SK-N-MC (cell line): ENCODE data around the gene LNX2.

Experiments used
- DNase-seq: peaks from one replicate; pipeline ENCODE4 v3.0.0-alpha.2; 2011; ENCODE audit warnings: low read depth, low spot score
- H3K27ac ChIP-seq: fragments of 200-600 bp; sonication (generic); 2 replicates; pipeline ENCODE4 v1.5.1; 2016; ENCODE audit warnings: mixed run types
- H3K36me3 ChIP-seq: fragments of 200-600 bp; sonication (generic); 2 replicates; pipeline ENCODE4 v1.6.1; 2017; ENCODE audit warnings: antibody characterized with exemption, low read length, mixed read lengths; ENCODE audit not compliant: insufficient read depth
- H3K4me3 ChIP-seq: fragments of 200-600 bp; sonication (generic); 2 replicates; pipeline ENCODE4 v1.5.1; 2016
- H3K9ac ChIP-seq: fragments of 200-600 bp; sonication (generic); 2 replicates; pipeline ENCODE4 v1.8.0; 2017; ENCODE audit warnings: mixed run types, mixed read lengths; ENCODE audit not compliant: insufficient read length
- H3K9me3 ChIP-seq: fragments of 200-600 bp; sonication (generic); 2 replicates; pipeline ENCODE4 v1.6.1; 2017; ENCODE audit warnings: low read depth, mild to moderate bottlenecking, antibody characterized with exemption, low read length, moderate library complexity, mixed read lengths
- EZH2 ChIP-seq: fragments of 200-600 bp; sonication (generic); IDR thresholded peaks from one replicate; pipeline ENCODE4 v1.6.1; 2017; ENCODE audit warnings: antibody characterized with exemption
- FOXP2 ChIP-seq: optimal IDR thresholded peaks from 2 replicates; pipeline ENCODE3; 2011; ENCODE audit warnings: mild to moderate bottlenecking, moderate library complexity; ENCODE audit not compliant: insufficient read depth; ENCODE audit errors: extremely low read length, control extremely low read depth
- POLR2AphosphoS5 ChIP-seq: IDR thresholded peaks from 2 replicates; pipeline ENCODE4 v1.6.1; 2012; ENCODE audit warnings: mild to moderate bottlenecking, low read depth, low read length, borderline replicate concordance

The LNX2 gene

GRCh38 chr13:27573265-27573664 is 47.1 kb downstream of the LNX2 start:
- H3K27ac ChIP-seq = no peak overlapping the region
- no peak for TF ChIP-seq EZH2
- TF ChIP-seq FOXP2 = no peak
- no peak for TF ChIP-seq POLR2AphosphoS5
- no peak for DNase-seq

GRCh38 chr13:27572234-27572901 is 48.0 kb downstream of the LNX2 start:
- Histone ChIP-seq H3K4me3 (no peak overlapping the region), H3K9me3 (no peaks in the 10 kb centered on the region; the same call in 1 of the 2 replicates), H3K36me3 (0 out of 2 replicates have a peak, but pooled peaks cover 7% of the 10 kb centered on the region), H3K27ac (no peak overlapping the region), H3K9ac (no peak overlapping the region)
- DNase-seq = no peak
- no peak for TF ChIP-seq EZH2
- TF ChIP-seq FOXP2 = no peak
- TF ChIP-seq POLR2AphosphoS5 = no peak

More at GRCh38 chr13:27573265-27573664, 47.1 kb downstream of the LNX2 start:
- Histone ChIP-seq H3K9ac (no peak overlapping the region), H3K9me3 (no peaks in the 10 kb centered on the region; the same call in 1 of the 2 replicates), H3K36me3 (0 out of 2 replicates have a peak, but pooled peaks cover 7% of the 10 kb centered on the region), H3K4me3 (no peak overlapping the region)

GRCh38 chr13:27570906-27571305 is 49.4 kb downstream of the LNX2 start:
- Histone ChIP-seq H3K9me3 (no peaks in the 10 kb centered on the region; the same call in 1 of the 2 replicates), H3K4me3 (no peak overlapping the region), H3K27ac (no peak overlapping the region), H3K36me3 (0 out of 2 replicates have a peak, but pooled peaks cover 13% of the 10 kb centered on the region), H3K9ac (no peak overlapping the region)
- no peak for DNase-seq
- TF ChIP-seq EZH2 = no peak
- no peak for TF ChIP-seq POLR2AphosphoS5
- no peak for TF ChIP-seq FOXP2

DNA sequence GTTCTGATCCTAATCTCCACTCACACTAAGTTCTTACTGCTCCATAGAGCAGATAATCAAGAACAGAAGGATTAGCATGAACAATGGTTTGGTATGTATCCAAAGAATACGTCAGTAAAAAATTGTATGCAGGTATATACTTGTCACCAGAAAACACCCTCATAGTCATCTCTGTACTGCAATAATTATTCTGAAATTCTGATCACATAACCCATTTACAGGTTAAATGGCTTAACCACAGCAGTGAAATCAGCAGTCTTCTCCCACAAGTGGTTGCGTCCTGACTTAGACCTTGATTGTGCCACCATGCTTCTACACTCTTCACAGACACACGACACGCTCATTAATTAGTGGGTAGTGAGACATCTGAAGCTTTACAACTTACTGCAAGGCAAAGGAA is 50.9 kb downstream of the LNX2 start:
- H3K4me3 ChIP-seq = no peak overlapping the region
- TF ChIP-seq FOXP2 = no peak
- no peak for TF ChIP-seq POLR2AphosphoS5
- no peak for TF ChIP-seq EZH2
- no peak overlapping the region for H3K9ac ChIP-seq
- H3K36me3 ChIP-seq = 0 out of 2 replicates have a peak, but pooled peaks cover 10% of the 10 kb centered on the region
- H3K27ac ChIP-seq = no peak overlapping the region
- no peak for DNase-seq
- no peaks in the 10 kb centered on the region for H3K9me3 ChIP-seq

- no peak overlapping the region for H3K27ac ChIP-seq
- no peak for TF ChIP-seq FOXP2
- TF ChIP-seq EZH2 = no peak
- no peak for TF ChIP-seq POLR2AphosphoS5
- no peak for DNase-seq
- 0 out of 2 replicates have a peak, but pooled peaks cover 10% of the 10 kb centered on the region for H3K36me3 ChIP-seq
- no peaks in the 10 kb centered on the region for H3K9me3 ChIP-seq
- H3K9ac ChIP-seq = no peak overlapping the region
- no peak overlapping the region for H3K4me3 ChIP-seq
Measured at GRCh38 chr13:27565818-27566217, 54.5 kb downstream of the LNX2 start.

DNA sequence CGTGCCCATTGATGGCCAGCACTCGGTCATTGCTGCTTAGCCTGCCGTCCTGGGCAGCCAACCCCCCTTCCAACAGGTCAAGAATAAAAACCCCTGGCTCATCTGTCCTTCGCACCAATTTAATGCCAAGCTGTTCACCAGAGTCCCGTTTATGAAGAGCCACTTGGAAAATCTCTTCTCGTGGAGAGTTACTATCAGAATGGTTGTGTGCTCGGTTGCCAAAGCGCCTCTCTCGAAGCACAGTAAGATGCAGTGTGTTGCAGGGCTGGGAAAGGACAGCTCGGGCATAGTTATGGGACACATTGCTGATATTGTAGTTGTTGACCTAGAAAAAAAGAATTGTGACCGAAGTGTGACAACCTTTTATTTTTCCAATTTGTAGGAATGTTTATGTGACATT is 57.9 kb downstream of the LNX2 start:
- no peak overlapping the region for H3K27ac ChIP-seq
- no peak overlapping the region for H3K9ac ChIP-seq
- no peak for DNase-seq
- no peaks in the 10 kb centered on the region for H3K9me3 ChIP-seq
- H3K4me3 ChIP-seq = no peak overlapping the region
- H3K36me3 ChIP-seq = 0 out of 2 replicates have a peak, but pooled peaks cover 8% of the 10 kb centered on the region
- no peak for TF ChIP-seq POLR2AphosphoS5
- TF ChIP-seq EZH2 = no peak
- no peak for TF ChIP-seq FOXP2

DNA sequence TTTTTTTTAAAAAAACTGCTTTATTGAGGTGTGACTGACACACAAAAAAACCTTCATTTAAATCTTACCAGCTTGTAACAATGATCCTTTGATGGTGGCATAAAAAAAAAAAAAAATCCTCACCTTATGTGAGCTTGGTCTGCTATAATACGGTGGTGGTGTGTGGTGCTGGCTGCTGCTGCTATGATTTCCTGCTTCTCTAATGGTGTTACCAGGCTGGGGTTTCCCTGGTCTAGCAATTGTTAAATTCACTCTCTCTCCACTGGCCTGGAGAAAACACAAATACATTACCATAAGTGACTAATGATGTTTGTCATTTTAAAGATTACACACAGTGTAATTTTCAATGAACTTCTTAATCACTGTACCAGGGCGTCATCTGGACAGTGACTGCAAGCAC is 60.6 kb downstream of the LNX2 start:
- no peak overlapping the region for H3K27ac ChIP-seq
- no peak overlapping the region for H3K4me3 ChIP-seq
- DNase-seq = no peak
- H3K36me3 ChIP-seq = peaks cover 14% of the 10 kb centered on the region
- no peak for TF ChIP-seq EZH2
- TF ChIP-seq FOXP2 = no peak
- TF ChIP-seq POLR2AphosphoS5 = no peak
- H3K9ac ChIP-seq = no peak overlapping the region
- no peaks in the 10 kb centered on the region for H3K9me3 ChIP-seq

DNA sequence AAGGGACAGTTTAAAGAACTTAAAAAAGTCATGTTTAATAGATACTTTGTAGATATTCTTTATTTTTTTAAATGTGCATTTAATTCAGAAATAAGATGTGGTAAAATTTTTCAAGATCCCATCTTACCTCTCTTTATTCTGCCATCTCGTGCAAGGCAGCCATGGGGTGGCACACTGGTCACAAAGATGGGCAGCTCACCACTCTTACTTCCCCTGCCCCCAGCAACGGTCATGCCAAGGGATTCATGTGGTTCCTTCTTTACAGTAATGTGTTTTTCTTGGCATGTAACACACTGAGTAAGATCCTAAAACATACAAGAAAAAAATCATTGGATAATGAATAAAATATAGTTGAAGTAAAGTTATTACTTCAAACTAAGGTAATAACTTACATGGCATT is 64.2 kb downstream of the LNX2 start:
- H3K36me3 ChIP-seq = peaks cover 17% of the 10 kb centered on the region

GRCh38 chr13:27551562-27551961 is 68.8 kb downstream of the LNX2 start:
- TF ChIP-seq POLR2AphosphoS5 (no peak), EZH2 (no peak)
- DNase-seq = no peak
- Histone ChIP-seq H3K4me3 (no peak overlapping the region), H3K36me3 (peaks cover 22% of the 10 kb centered on the region), H3K27ac (no peak overlapping the region), H3K9ac (no peak overlapping the region), H3K9me3 (no peaks in the 10 kb centered on the region)

More for the DNA sequence above, 64.2 kb downstream of the LNX2 start:
- DNase-seq = no peak
- H3K9me3 ChIP-seq = no peaks in the 10 kb centered on the region
- H3K4me3 ChIP-seq = no peak overlapping the region
- no peak overlapping the region for H3K27ac ChIP-seq
- no peak overlapping the region for H3K9ac ChIP-seq
- TF ChIP-seq FOXP2 (no peak), EZH2 (no peak), POLR2AphosphoS5 (no peak)
